BLaER1 treated with 17β-estradiol and CSF1 and Interleukin-3, amounts not matched to agents 10 nM and 100 nM (cell line): ENCODE measurements around the gene TRMT11.
"Not testable (repeated sequence)": the region's sequence is repeated elsewhere in the genome, so short reads cannot be mapped to it uniquely, and the experiment has no call there.

ENCODE experiments used
- H3K27ac ChIP-seq, 11 experiments: shearing (Covaris generic); formaldehyde crosslinking; 2 replicates each; pipeline ENCODE4 v1.8.1; 2022
- H3K27me3 ChIP-seq, 11 experiments: shearing (Covaris generic); formaldehyde crosslinking; 2 replicates each; pipeline ENCODE4 v1.8.1; 2022
- H3K36me3 ChIP-seq, 11 experiments: shearing (Covaris generic); formaldehyde crosslinking; 2 replicates each; pipeline ENCODE4 v1.8.1; 2022
- H3K4me1 ChIP-seq, 10 experiments: shearing (Covaris generic); formaldehyde crosslinking; 2 replicates each; pipeline ENCODE4 v1.8.1; 2022
- H3K4me2 ChIP-seq, 11 experiments: shearing (Covaris generic); formaldehyde crosslinking; 2 replicates each; pipeline ENCODE4 v1.8.1; 2022
- H3K4me3 ChIP-seq, 10 experiments: shearing (Covaris generic); formaldehyde crosslinking; 2 replicates each; pipeline ENCODE4 v1.8.1; 2022
- H3K9ac ChIP-seq, 11 experiments: shearing (Covaris generic); formaldehyde crosslinking; 2 replicates each; pipeline ENCODE4 v1.8.1; 2022
- H3K9me3 ChIP-seq, 11 experiments: shearing (Covaris generic); formaldehyde crosslinking; replicated peaks in 1 of 11; 2 replicates each; pipeline ENCODE4 v1.8.1; 2022
- H4K20me1 ChIP-seq, 11 experiments: shearing (Covaris generic); formaldehyde crosslinking; 2 replicates each; pipeline ENCODE4 v1.8.1; 2022
- Cebpa-rat ChIP-seq, 11 experiments: shearing (Covaris generic); IDR thresholded peaks; 2 replicates each; pipeline ENCODE4 v1.8.1; 2022

TRMT11 gene

GRCh38 chr6:125962900-125963497 lies 23.3 kb upstream of the TRMT11 start:
- no peak for TF ChIP-seq Cebpa-rat (IDR thresholded peaks at IDR 0.05)
- Histone ChIP-seq H3K4me1 (peaks cover 12 to 24% (median 18%) of the 10 kb centered on the region in 10 experiments), H3K4me2 (no peak overlapping the region), H4K20me1 (peaks cover 0 to 55% (median 0%) of the 10 kb centered on the region in 11 experiments; a peak in 4 of 22 replicates), H3K4me3 (no peak overlapping the region), H3K27me3 (no peaks in the 10 kb centered on the region), H3K27ac (no peak overlapping the region), H3K9me3 (no peaks in the 10 kb centered on the region), H3K36me3 (peaks cover 4 to 31% (median 21%) of the 10 kb centered on the region in 11 experiments; a peak in 18 of 22 replicates), H3K9ac (no peak overlapping the region)

DNA sequence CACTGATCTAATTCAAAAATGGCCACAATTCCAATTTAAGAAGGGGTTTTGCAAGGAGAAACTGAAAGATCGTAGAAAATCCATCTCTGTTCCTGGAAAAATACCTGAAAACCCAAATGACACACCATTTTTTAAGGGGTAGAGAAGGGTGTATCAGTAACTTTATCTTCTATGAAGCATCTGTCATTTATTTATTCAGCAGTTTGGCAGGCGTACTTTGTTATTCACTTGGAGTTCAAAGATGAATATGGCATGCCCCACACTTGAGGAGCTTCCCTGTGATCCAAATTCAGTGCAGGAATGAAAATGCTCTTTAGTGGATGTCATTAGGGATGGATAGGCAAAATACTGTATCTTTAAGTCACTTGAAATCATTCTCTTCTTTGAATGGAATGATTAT lies 22.5 kb upstream of the TRMT11 start:
- no peak for TF ChIP-seq Cebpa-rat (IDR thresholded peaks at IDR 0.05)
- Histone ChIP-seq H3K4me2 (no peak overlapping the region), H3K36me3 (peaks cover 5 to 38% (median 26%) of the 10 kb centered on the region in 11 experiments; a peak in 19 of 22 replicates), H4K20me1 (peaks cover 0 to 63% (median 0%) of the 10 kb centered on the region in 11 experiments; a peak in 4 of 22 replicates), H3K27me3 (no peaks in the 10 kb centered on the region), H3K9me3 (no peaks in the 10 kb centered on the region), H3K4me1 (peaks cover 12 to 24% (median 18%) of the 10 kb centered on the region in 10 experiments), H3K27ac (no peak overlapping the region), H3K4me3 (no peak overlapping the region), H3K9ac (no peak overlapping the region)

GRCh38 chr6:125966569-125966968 lies 19.8 kb upstream of the TRMT11 start:
- Histone ChIP-seq H3K9me3 (no peaks in the 10 kb centered on the region), H3K4me3 (no peak overlapping the region), H3K36me3 (peaks cover 5 to 44% (median 18%) of the 10 kb centered on the region in 11 experiments; a peak in 19 of 22 replicates), H3K27me3 (no peaks in the 10 kb centered on the region), H4K20me1 (peaks cover 0 to 83% (median 0%) of the 10 kb centered on the region in 11 experiments; a peak in 4 of 22 replicates), H3K4me2 (no peak overlapping the region), H3K4me1 (peaks cover 11 to 26% (median 16%) of the 10 kb centered on the region in 10 experiments; a peak in 18 of 20 replicates), H3K9ac (no peak overlapping the region), H3K27ac (no peak overlapping the region)
- no peak for TF ChIP-seq Cebpa-rat (IDR thresholded peaks at IDR 0.05)

GRCh38 chr6:125968493-125968892 lies 17.8 kb upstream of the TRMT11 start:
- Histone ChIP-seq H3K9me3 (no peaks in the 10 kb centered on the region), H3K4me1 (peaks cover 11 to 21% (median 14%) of the 10 kb centered on the region in 10 experiments; a peak in 18 of 20 replicates), H3K27me3 (no peaks in the 10 kb centered on the region), H3K4me2 (peak overlapping the region in 10 of 11 experiments; percentile 17 to 63 (median 46); a peak in 19 of 22 replicates), H3K4me3 (no peak overlapping the region), H3K27ac (peak overlapping the region in 8 of 11 experiments; percentile 22 to 59 (median 45); a peak in 14 of 22 replicates), H4K20me1 (peaks cover 0 to 68% (median 0%) of the 10 kb centered on the region in 11 experiments; a peak in 3 of 22 replicates), H3K36me3 (peaks cover 9 to 57% (median 25%) of the 10 kb centered on the region in 11 experiments; a peak in 18 of 22 replicates), H3K9ac (no peak overlapping the region)
- TF ChIP-seq Cebpa-rat (IDR thresholded peaks at IDR 0.05), result no peak

DNA sequence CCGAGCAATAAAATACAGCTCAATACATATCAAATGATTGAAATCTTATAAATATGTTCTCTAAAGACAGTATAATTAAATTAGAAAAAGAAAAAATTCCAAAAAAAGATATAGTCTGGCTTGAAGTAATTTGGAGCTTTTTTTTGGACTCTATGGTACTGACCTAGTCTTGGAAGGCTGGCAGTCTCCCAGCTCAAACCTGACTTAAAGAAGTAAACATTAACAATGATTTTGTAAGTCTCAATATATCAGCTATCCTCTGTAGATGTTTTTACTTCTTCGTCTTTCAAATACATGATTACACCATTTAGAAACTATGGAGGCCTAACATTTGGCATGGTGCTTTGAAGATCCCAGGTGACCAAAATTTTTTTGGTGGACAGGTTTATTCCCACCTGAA lies 15.6 kb upstream of the TRMT11 start:
- Histone ChIP-seq H4K20me1 (peaks cover 0 to 47% (median 0%) of the 10 kb centered on the region in 11 experiments; a peak in 3 of 22 replicates), H3K9me3 (no peaks in the 10 kb centered on the region), H3K27ac (no peak overlapping the region), H3K4me3 (no peak overlapping the region), H3K36me3 (peaks cover 19 to 74% (median 34%) of the 10 kb centered on the region in 11 experiments; a peak in 21 of 22 replicates), H3K4me2 (no peak overlapping the region), H3K4me1 (peaks cover 11 to 21% (median 15%) of the 10 kb centered on the region in 10 experiments; a peak in 18 of 20 replicates), H3K9ac (no peak overlapping the region), H3K27me3 (no peaks in the 10 kb centered on the region)
- no peak for TF ChIP-seq Cebpa-rat (IDR thresholded peaks at IDR 0.05)

DNA sequence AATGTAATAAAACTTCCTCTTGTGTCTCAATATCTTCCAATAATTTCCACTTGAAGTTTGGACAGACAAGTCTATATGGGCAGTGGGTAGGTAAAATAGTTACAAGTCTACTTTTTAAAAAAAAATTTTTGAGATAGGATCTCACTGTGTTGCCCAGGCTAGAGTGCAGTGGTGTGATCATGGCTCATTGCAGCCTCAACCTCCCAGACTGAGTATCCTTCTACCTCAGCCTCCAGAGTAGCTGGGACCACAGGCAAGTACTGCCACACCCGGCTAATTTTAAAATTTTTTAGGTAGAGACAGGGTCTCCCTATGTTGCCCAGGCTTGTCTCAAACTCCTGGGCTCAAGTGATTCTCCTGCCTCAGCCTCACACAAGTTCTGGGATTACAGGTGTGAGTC lies 13.9 kb upstream of the TRMT11 start:
- Histone ChIP-seq H4K20me1 (peaks cover 0 to 36% (median 0%) of the 10 kb centered on the region in 11 experiments; a peak in 3 of 22 replicates), H3K36me3 (peaks cover 20 to 75% (median 34%) of the 10 kb centered on the region in 11 experiments; a peak in 21 of 22 replicates), H3K4me1 (peaks cover 11 to 21% (median 15%) of the 10 kb centered on the region in 10 experiments; a peak in 18 of 20 replicates)
- H3K4me3 ChIP-seq, H3K9me3 ChIP-seq, H3K27ac ChIP-seq, H3K9ac ChIP-seq, H3K4me2 ChIP-seq, H3K27me3 ChIP-seq: not testable (repeated sequence)

- peak overlapping the region in 3 of 11 experiments; percentile 17 to 52 (median 24); a peak in 2 of 22 replicates for H3K4me2 ChIP-seq
- no peak overlapping the region for H3K9ac ChIP-seq
- peak overlapping the region in 1 of 11 experiments; percentile 37; a peak in 1 of 22 replicates for H3K27ac ChIP-seq
- TF ChIP-seq Cebpa-rat (IDR thresholded peaks at IDR 0.05), result no peak
- peaks cover 0 to 6% (median 0%) of the 10 kb centered on the region in 10 experiments; a peak in 1 of 20 replicates for H3K4me1 ChIP-seq
- peaks cover 12 to 69% (median 24%) of the 10 kb centered on the region in 11 experiments; a peak in 20 of 22 replicates for H3K36me3 ChIP-seq
- no peak overlapping the region for H3K4me3 ChIP-seq
- peaks cover 0 to 21% (median 0%) of the 10 kb centered on the region in 11 experiments; a peak in 3 of 22 replicates for H4K20me1 ChIP-seq
- H3K27me3 ChIP-seq, result no peaks in the 10 kb centered on the region
- H3K9me3 ChIP-seq, result no peaks in the 10 kb centered on the region
These were observed 12.0 kb upstream of the TRMT11 start for GRCh38 chr6:125974214-125974866.

- Histone ChIP-seq H3K27ac (no peak overlapping the region), H3K9me3 (no peaks in the 10 kb centered on the region), H3K4me3 (no peak overlapping the region), H3K27me3 (no peaks in the 10 kb centered on the region), H3K4me1 (peaks cover 0 to 20% (median 0%) of the 10 kb centered on the region in 10 experiments; a peak in 4 of 20 replicates), H3K36me3 (peaks cover 6 to 52% (median 16%) of the 10 kb centered on the region in 11 experiments; a peak in 19 of 22 replicates), H4K20me1 (no peaks in the 10 kb centered on the region), H3K9ac (no peak overlapping the region), H3K4me2 (no peak overlapping the region)
- no peak for TF ChIP-seq Cebpa-rat (IDR thresholded peaks at IDR 0.05)
These were observed 7.2 kb upstream of the TRMT11 start for GRCh38 chr6:125979101-125979500.
